Embryonic facial prominence (tissue), 1 donor: ENCODE data around the gene APP.

ENCODE experiments used
- DNase-seq: peaks from one replicate; pipeline ENCODE4 v3.0.0-alpha.2; 2016; ENCODE audit errors: extremely low spot score

Gene APP

DNA sequence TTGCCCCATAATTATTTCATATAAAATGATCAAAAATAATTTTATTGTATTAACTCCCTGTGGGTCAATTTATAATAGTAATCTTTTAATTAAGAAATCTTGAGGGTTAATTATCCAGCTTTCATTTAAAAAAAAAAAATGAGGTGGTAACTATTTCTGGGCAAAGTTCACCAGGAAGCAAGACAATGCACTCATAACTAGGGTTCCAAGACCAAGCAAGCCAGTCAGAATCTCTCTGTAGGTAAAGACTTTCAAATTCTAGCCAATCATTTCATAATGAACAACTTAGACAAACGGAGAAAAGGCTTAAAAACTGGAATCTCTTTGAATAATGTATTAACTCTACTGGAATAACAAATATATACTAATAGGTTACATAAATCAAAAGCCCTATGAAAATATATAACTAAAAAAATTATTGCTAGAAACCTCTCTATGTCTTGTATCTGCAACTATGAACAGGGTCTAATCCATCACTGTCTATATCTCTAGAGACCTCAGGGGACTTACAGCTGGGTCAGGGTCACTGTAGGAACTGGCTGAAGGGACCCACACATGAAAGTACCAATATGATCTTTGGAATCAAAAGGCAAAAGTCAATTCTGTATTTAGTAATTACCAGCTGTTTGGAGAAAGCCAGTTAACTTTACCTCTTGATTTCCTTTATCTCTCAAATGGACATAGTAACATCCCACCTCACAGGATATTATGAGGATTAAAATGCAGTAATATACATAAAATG lies 43.3 kb downstream of the APP start:
- DNase-seq, result no peak

GRCh38 chr21:26126168-26126553 lies 44.4 kb downstream of the APP start:
- DNase-seq, result no peak

GRCh38 chr21:26125433-26126167 lies 45.0 kb downstream of the APP start:
- no peak for DNase-seq

GRCh38 chr21:26124896-26125295 lies 45.7 kb downstream of the APP start:
- no peak for DNase-seq

DNA sequence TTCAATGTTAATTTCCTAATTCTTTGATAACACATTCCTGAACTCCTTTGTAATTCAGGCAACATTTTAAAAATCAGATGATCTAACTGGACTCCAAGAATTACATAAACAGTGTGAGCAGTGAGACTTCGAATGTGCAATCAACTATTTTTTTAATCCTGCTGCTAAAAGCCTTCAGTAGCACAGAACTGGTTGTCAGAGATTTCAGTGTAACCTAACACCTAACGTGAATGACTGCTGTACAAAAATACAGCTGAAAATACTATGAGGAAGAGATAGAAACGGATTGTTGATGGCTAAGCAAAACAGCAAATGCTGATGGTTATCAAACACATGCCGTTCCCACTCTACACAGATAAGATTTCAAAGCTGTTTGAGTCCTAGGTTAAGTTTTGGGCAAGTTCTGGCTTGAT lies 46.1 kb downstream of the APP start:
- no peak for DNase-seq

GRCh38 chr21:26123012-26123411 lies 47.6 kb downstream of the APP start:
- no peak for DNase-seq

- no peak for DNase-seq
These were observed 49.7 kb downstream of the APP start for GRCh38 chr21:26120828-26121227.

DNA sequence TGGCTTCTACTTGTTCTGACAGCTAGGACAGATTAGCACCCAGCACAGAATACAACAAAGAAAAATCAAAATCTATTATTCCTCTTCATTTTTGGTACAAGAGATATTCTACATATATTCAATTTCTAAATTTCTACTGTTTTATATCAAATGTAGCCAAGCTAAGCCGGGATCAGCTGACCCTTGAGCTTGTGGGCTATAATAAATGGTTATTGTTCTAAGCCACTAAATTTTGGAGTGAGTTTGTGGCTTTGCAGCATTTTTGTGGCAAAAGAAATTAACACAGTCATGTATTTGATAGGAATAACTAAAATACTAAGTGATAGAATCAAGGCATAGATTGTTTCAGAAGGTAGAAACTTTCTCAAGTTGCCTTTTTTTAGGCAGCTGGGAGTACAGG lies 50.7 kb downstream of the APP start:
- DNase-seq, result no peak

DNA sequence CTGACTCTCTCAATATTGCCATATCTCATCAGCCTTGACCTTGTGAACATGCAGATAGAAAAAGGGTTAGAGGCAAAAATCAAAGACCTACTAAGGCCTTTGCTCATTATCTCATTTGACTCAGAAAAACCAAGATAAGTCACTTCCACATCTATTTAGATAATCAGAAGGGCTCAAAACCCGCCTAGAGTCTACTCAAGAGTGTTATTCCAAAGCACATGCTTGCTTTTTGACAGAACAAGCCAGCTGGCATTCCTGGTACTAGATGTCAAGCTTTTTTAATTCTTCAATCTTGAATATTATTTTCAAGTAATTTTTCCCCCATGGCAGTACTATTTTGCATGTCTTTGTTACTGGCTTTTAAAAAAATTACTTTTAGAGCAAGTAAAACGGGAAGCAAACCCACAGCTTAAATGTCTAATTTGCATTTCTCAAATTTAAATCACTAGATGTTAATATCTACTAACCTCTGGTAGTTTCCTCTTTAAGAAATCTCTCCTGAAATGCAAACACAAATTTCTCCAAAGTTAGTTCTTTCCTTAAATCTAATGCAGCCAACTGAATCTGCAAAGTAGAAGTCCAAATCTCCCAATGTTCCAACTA lies 51.5 kb downstream of the APP start:
- DNase-seq, result no peak

GRCh38 chr21:26117972-26118367 lies 52.6 kb downstream of the APP start:
- DNase-seq, result no peak

DNA sequence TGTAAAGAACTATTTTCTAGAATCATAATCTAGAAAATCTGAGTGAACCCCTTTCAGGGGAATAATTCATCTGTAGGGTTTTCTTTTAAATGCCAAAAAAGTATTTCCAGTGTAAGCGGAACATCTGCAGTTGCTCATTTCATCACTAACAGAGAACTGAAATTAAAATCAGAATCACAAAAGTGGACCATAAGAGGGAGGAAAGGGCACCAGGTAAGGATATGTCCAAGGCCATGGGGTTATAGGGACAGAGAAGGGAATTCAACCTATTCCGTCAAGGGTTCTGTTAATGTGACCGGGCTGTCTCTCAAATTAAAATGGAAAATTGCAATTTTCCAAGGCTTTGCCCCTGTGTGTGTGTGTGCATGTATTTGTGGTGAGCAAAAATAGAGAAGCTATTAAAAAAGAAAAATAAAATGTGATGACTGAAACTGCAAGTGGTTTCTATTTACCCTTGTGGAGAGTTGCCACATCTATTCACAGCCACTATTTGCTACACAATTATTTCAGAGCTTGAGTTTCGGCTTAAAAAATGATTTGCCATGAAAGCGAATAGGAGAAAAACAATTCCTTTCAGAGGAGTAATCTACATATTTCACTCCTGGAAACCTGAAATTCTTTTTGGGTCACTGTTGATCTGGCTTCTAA lies 53.1 kb downstream of the APP start:
- DNase-seq, result no peak

DNA sequence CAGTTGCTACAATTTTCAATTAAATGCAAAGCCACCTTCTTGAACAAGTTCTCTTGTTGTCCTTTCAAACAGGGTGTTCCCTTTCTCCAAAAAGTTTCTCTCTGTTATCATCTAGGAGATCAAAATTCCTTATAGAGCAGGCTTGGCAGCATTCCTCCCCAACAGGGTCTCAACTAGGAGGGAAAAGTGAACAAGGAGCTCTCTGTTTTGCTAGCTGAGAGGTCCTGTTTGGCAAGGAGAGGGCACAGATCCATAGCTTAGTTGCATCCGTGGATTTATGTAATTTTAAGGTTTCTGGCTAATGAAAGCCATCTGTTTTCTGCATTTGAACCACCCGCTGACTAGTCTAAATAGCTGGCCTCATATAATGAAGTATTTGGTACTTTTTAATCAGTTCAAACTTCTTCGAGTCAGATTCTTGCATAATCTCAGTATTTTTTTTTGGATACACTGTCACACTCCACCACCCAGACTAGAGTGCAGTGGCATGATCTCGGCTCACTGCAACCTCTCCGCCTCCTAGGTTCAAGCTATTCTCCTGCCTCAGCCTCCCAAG lies 54.0 kb downstream of the APP start:
- peak; percentile 52 for DNase-seq

DNA sequence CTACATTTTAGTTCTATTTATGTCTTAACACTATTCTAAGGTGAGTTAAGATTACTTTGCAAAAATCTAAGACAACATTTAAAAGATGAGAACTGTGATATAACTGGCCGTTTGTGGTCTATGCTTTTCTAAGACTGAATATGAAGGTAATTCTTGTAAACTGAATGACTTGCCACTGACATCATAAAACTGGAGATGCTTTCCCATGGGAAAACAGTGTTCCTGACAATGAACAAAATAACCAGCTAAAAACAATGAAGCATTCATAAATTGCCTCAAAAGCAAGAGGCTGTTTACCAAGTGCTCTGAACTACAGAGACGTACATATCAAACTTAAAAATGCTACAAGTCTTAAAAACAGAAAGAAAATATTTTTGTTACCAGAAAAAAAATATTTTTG lies 54.7 kb downstream of the APP start:
- DNase-seq, result no peak

GRCh38 chr21:26115305-26115704 lies 55.3 kb downstream of the APP start:
- DNase-seq, result peak; percentile 37

DNA sequence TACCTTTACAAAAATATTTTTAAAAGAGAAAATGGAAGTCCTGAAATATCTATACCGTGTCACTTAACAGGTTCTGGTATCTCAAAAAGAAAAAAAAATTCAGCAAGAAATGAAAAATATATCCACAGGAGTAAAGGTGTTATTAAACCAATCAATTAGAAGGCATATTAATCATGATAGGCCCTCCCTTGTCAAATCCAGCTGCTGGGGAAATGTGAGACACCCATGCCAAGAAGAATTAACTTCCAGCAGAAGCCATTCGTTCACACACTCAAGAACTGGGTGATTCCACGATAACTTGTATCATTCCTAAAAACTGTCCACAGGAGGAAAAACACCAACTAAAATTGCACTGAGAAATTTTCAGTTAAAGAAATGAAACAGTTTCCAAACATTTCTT lies 57.6 kb downstream of the APP start:
- DNase-seq, result no peak

DNA sequence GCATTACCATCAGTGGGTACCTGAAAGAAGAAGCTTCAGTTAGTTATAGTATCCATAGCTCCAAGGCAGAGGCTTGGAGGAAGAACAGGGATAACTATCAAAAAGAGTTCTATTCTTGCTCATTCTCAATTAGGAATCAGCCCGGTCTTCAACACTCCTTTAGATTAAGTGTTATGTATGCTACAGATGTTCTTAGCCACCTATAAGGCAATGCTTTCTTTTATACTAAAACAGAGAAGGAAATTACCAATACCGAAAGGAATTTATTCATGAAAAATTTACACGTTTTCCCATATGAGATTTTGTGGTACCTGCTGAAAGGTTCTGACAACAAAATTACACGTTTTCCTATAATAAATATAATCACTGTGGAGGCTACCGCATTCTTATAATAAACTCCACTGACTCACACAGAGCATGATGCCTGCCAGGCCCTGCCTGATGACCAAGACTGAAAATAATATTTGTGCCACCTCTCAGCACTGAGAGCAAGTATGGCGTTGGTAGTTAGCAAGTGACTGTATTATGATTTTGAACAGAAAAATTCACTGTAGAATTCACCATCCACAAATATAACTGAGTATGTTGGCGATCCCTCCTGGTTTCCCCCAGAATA lies 58.3 kb downstream of the APP start:
- no peak for DNase-seq

DNA sequence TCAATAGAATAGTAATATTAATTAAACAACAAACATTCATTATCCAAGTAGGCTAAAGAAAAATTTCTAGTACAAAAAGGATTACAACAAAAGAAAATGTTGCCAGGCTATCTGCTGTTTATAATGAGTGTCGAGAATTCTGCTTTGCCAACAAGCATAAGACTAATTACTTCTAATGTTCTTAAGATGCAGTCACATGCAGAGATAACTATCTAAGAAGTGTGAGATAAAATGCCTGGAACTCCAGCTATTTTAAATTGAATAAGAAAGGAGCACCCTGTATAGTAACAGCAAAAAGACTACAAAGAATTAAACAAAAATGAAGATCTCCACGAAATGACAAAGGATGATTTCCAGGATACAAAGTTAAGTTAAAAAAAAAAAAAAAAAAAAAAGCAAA lies 59.9 kb downstream of the APP start:
- DNase-seq, result no peak

DNA sequence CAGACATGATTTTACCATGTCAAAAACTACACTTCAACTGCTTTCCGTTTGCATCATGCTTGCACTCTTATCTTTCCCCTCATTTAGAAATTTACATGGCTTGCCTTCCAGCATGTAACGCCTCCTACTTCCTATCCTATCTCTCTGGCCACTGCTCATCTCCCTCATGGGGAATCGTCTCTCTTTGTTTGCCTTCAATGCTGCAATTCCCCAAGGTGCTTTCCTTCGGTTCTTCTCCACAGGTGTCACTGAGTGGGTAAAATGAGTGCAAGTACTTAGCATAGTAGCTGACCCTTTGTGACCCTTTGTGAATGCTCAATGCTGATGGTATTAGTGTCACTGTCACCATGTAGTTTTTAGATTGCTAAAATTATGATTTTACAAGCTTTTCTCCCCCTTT lies 63.1 kb downstream of the APP start:
- no peak for DNase-seq

DNA sequence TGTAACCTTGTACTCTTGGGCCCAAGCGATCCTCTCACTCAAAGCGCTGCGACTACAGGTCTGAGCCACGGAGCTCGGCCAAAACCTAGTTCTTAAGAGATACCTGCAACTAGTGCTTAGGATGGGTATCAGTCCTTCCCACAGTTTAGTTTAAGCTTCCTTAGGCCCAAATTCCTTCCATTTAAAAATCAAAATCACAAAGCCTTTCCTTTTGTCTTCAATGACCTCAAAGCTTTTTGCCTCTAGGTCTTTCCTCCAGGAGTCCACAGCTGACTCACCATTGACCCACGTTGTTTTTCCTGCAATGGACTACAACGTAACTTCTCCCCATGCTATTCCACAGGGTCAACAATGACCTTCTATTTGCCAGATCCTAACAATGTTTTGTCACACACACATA lies 64.0 kb downstream of the APP start:
- no peak for DNase-seq

- DNase-seq, result no peak
These were observed 64.8 kb downstream of the APP start for GRCh38 chr21:26105819-26106218.

- no peak for DNase-seq
These were observed 70.0 kb downstream of the APP start for GRCh38 chr21:26100573-26100972.
